Suppressor macrophage treated with lipopolysaccharide for 1 hour (primary cell): ENCODE data around the gene LRP1B.

ENCODE experiments used
- DNase-seq, 3 donors: peaks; one replicate each; pipeline ENCODE4 v3.0.0-alpha.2; 2020 to 2022

The LRP1B gene

GRCh38 chr2:142038826-142039225 is 92.0 kb downstream of the LRP1B start:
- DNase-seq, result no peak

DNA sequence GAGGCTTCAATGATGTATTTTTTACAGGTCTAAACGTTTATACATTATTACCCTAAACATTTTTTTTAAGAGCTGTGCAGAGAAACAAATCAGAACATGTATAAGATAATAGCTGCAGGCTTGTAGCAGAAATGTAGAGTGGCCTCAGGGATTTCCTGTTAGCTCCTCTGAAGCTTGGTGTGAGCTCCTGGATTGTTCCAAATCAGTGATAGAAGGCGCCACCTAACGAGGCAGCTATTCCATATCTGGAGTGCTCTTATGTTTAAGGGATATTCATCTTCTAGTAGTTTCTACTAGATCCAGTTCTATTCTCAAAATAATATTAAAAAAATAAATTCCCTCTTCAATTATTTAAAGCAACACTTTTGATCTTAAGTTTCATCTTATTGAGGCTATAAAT is 93.1 kb downstream of the LRP1B start:
- DNase-seq, result no peak

GRCh38 chr2:142037066-142037465 is 93.8 kb downstream of the LRP1B start:
- DNase-seq, result no peak

DNA sequence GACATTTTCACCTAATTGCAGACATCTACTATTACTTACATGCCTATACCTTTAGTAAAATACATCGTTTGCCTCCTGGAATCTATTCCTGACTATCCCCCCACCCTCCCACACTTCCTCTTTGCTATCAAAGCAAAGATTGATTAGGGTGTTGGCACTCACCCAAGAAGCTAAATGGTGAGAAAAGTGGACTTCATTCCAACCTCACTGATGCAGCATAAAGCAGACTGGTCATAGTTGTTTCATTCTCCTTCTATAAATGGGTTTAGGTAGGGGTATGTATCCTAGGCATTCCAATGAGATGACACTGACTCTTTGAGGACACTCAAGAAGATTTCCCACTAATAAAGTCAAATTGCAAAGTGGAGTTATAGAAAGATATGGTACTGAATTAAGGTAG is 97.4 kb downstream of the LRP1B start:
- no peak for DNase-seq

GRCh38 chr2:142031656-142032055 is 99.2 kb downstream of the LRP1B start:
- DNase-seq, result no peak

- DNase-seq, result no peak
These were observed 100.1 kb downstream of the LRP1B start for GRCh38 chr2:142030735-142031134.

GRCh38 chr2:142029974-142030373 is 100.8 kb downstream of the LRP1B start:
- DNase-seq, result no peak

- no peak for DNase-seq
These were observed 105.4 kb downstream of the LRP1B start for GRCh38 chr2:142025394-142025793.

GRCh38 chr2:142020368-142020767 is 110.4 kb downstream of the LRP1B start:
- DNase-seq, result no peak

DNA sequence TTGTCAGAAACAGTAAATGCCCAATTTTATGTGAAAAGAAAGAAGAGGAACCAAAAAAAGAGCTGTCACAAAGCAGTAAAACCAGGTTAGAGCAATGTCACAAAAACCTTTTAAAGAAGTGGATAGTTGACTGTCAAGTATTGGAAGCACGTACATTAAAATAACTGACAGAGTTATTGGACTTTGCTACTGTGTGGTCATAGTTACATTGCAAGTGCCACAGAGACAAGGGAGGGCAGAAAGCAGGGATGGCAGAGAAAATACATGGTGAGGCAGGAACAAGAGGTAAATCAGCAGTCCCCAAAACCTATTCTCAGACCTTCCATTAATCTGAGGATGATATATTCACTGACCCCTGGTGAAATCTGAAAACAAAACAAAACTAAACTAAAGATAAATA is 116.3 kb downstream of the LRP1B start:
- DNase-seq, result no peak

- DNase-seq, result no peak
These were observed 118.0 kb downstream of the LRP1B start for GRCh38 chr2:142012797-142013196.

DNA sequence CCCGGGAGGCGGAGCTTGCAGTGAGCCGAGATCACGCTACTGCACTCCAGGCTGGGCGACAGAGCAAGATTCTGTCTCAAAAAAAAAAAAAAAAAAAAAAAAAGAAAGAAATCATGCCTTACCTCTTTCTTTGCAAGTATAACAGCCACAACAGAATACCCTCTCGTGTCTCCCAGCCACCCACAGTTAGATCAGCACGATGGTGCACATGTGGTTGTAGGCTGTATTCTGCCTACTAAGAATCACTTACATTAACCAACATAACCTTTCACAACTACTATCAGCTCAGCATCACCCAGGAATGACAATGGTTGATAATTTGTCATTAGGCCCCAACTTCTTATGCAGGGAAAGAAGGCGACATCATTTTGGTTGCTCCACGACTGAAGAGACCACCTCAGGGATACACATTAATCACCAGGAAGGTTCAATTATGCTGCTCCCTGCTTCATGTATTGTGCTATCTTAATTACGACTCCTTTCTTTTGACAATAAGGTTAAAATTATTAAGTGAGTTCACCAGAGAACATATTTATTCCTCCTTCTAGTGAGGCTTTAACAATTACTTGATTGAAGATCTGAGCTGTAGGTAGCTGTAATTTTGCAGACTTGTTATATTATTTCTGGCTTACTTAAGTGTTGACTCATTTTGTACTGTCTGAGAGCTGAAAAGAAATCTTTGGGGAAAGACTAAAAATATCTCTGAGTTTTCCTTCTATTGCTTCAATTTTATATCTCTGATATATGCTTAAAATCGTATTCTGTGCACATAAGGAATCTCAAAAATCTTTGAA is 120.1 kb downstream of the LRP1B start:
- no peak for DNase-seq

GRCh38 chr2:142008135-142008744 is 122.6 kb downstream of the LRP1B start:
- DNase-seq, result no peak

GRCh38 chr2:141994066-141994465 is 136.8 kb downstream of the LRP1B start:
- DNase-seq, result no peak

- DNase-seq, result no peak
These were observed 138.1 kb downstream of the LRP1B start for GRCh38 chr2:141992695-141993094.

- peak in 2 of 3 donors; percentile 12 to 32 for DNase-seq
These were observed 162.4 kb downstream of the LRP1B start for GRCh38 chr2:141968433-141968832.

- DNase-seq, result no peak
These were observed 162.8 kb downstream of the LRP1B start for GRCh38 chr2:141967980-141968379.

DNA sequence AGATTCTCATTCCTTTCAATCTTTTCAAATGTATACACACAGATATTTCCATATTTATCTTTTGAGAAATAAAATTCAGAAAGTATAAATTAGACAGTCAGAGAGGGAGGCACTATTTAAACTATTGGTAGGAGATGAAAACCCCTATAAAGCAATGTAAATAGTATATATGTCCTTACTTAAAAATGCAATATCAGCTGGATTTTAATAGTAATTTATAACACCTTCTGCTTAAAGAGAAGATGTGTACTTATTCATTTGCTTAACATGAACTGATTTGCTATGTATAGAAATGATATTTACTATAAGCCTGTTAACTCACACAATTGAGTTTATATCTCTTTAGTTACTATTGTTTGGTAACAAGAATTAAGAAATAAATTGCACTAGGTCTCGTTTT is 163.3 kb downstream of the LRP1B start:
- no peak for DNase-seq

DNA sequence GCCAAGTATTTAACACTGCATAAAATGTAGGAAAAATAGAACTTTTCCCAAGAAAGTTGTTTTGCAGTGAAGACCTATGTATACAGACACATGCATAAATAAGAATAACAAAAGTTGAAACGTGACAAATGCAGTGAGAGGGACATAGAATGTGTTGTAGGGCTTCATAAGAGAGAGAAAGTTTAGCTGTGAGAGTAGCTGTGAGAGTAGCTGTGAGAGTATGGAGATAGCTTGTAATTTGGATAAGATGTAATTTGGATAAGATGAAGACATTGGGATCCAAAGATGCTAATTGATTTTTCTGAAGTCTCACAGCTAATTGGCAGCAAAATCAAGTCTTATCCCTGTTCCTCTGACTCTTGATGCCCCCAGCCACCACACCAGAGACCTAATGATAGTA is 170.9 kb downstream of the LRP1B start:
- no peak for DNase-seq

DNA sequence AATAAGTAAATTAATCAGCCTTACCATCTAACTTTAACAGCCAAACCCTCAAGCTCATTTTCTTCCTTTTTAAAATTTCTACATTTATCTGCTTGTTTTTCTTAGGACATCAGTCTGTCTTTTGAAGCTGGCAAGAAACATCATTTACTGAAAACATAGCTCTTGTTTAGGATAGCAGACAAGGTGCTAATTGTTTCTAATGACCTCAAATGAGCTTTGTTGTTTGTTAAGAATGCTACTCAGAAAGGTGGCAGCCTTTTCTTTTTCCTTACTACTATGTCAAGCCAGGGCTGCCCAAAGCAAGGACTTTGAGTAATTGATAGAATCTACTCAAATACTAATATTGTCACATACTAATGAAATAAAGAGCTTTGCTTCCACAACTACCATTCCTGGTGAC is 171.8 kb downstream of the LRP1B start:
- DNase-seq, result no peak

DNA sequence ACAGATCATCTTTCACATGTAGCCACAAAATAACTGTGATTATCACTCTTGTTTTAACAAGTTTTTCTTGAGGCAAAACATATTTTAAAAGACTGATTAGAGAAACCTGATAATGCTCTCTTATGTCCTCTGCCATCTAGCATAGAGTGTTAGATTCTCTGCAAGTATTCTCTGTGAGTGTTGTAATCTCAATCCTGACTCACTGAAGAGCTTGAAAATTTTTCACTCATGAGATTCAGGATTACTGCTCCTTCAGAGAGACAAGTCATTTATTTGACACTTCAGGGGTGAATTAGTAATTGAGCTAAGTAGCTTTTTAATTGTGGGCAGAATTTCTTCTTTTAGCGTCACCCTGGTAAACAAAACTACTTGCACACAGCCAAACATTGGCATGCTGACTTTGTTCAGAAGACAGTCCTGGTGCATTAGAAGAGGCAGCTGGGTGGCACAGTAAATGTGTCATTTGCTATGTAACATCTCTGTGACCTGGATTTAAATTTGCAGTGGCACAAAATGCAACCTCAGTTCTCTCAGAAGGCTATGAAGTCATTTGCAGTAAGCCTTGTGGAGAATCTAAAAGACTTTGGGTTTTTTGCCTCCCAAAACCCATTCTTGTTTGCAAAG is 172.9 kb downstream of the LRP1B start:
- DNase-seq, result no peak

DNA sequence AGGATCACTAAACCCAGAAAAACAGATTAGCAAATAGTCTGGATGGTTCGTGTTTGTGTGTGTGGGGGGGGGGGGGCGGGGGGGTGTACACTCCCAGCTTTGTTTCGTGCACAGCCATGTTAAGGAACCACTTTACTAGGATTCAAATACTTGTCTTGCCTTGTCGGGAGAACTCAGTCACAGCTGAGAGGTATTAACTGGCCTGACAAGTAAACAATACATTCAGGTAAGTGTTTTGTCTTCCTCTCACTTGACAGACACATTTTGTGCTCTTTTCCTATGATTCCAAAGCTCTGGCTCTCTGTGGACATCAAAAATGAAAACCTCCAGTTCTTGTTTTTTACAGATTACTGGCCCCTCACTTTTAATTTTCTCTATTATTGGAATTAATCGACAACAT is 173.5 kb downstream of the LRP1B start:
- DNase-seq, result no peak

GRCh38 chr2:141947396-141948114 is 183.3 kb downstream of the LRP1B start:
- DNase-seq, result no peak

DNA sequence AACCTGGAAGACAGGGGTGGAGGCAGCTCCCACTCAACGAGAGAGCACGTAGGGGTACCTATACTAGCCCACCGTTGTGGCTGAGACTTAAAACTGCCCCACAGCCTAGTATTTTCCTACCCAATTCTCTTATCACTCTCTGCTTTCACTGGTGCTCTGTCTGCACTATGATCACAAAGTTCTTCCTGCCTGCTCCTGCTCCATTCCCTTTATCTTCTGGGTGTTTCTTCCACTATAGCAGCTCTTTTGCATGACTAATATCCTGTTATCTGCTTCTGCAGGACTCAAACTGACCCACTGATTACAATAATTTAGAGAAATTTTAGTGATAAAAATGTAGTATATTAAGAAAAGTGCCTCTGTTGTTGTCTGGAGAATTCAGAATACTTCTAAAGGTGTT is 184.8 kb downstream of the LRP1B start:
- no peak for DNase-seq
